K562 (cell line): ENCODE data around the gene TFEB. TPM values are rescaled to one million over a fixed set of nuclear protein-coding genes. Genes with fewer than 3 reads are reported as not detected.

ENCODE experiments used
- GTF2F1 ChIP-seq: IDR thresholded peaks from 2 replicates; pipeline ENCODE4 v1.6.1; 2011; ENCODE audit warnings: low read depth, low read length, improper control_type of control experiment
- polyA plus RNA-seq, 8 experiments: library from polyadenylated mRNA; depleted of rRNA in 4 of 8; stranded (reverse) in 5 of 8; unstranded in 3 of 8; fragments of >200 nt; fragmentation: Nextera tagmentation in 2 of 8; fragmentation: Illumina TruSeq in 1 of 8; extraction: Ambion mirVana in 2 of 8; extraction: Trizol in 1 of 8; gene quantifications; 2 replicates each; pipeline versions ENCODE4 v1.2.1 to v1.2.3, GENCODE V29; 2011 to 2014; ENCODE audit warnings: inconsistent platforms in 1 of 8, missing spikeins in 1 of 8
- total RNA-seq, 7 experiments: library from RNA; depleted of rRNA in 6 of 7; stranded (reverse); fragments of >200 nt in 6 of 7; fragmentation: Illumina TruSeq in 2 of 7; extraction: Trizol in 2 of 7; gene quantifications; 2 replicates each; pipeline versions ENCODE4 v1.2.1 to v1.2.3, GENCODE V29; 2011 to 2021; ENCODE audit warnings: low replicate concordance in 1 of 7
- TF ChIP-seq, protein P1 (sequence below): fragments of 150-350 bp; conservative IDR thresholded peaks from 2 replicates; pipeline ENCODE4 v1.6.1; 2014; ENCODE audit warnings: low read length
- TF ChIP-seq, protein P2 (sequence below): fragments of 200-600 bp; sonication (generic); IDR thresholded peaks from one replicate; pipeline ENCODE4 v1.6.1; 2012; ENCODE audit warnings: mild to moderate bottlenecking, low read depth, low read length, inconsistent platforms

Gene TFEB
- total and polyA plus RNA-seq, 9 of the 15 experiments (the other 6 are each of a cell fraction or from before 2014, with no cell fraction given), result 0.04 to 4.7 (median 2.0) TPM

DNA sequence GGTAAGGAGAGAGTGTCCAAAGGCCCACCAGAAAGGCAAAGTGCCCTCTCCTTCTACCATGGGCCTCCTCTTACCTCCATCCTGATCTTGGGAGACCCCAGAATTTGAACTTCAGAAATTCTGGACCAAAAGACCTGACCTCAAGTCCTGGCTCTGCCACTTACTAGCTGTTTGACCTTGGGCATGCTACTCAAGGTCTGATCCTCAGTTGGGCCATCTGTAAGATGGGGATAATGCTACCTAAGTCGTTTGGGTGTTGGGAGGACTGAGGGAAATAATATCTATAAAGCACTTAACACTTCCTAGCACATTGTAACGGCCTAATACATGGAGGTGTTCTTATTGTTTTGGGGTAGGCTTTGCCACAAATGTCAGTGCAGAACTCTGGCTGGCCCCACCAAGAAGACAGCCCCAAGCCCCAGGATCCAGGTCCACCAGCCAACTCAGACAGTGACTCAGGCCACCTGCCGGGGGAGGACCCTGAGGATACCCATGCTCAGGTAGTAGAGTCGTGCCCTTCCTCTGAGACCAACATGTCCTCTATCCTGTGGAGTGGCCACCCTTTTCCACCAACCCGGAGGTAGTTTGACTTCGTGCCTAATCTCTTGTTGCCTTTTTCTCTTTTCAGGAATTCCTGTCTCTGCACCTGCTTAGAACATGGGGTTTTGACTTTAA is 47.8 kb upstream of the TFEB start (continued):
- TF ChIP-seq, protein P1, sequence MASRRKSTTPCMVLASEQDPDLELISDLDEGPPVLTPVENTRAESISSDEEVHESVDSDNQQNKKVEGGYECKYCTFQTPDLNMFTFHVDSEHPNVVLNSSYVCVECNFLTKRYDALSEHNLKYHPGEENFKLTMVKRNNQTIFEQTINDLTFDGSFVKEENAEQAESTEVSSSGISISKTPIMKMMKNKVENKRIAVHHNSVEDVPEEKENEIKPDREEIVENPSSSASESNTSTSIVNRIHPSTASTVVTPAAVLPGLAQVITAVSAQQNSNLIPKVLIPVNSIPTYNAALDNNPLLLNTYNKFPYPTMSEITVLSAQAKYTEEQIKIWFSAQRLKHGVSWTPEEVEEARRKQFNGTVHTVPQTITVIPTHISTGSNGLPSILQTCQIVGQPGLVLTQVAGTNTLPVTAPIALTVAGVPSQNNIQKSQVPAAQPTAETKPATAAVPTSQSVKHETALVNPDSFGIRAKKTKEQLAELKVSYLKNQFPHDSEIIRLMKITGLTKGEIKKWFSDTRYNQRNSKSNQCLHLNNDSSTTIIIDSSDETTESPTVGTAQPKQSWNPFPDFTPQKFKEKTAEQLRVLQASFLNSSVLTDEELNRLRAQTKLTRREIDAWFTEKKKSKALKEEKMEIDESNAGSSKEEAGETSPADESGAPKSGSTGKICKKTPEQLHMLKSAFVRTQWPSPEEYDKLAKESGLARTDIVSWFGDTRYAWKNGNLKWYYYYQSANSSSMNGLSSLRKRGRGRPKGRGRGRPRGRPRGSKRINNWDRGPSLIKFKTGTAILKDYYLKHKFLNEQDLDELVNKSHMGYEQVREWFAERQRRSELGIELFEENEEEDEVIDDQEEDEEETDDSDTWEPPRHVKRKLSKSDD, result no peak
- no peak for TF ChIP-seq GTF2F1
- TF ChIP-seq, protein P2, sequence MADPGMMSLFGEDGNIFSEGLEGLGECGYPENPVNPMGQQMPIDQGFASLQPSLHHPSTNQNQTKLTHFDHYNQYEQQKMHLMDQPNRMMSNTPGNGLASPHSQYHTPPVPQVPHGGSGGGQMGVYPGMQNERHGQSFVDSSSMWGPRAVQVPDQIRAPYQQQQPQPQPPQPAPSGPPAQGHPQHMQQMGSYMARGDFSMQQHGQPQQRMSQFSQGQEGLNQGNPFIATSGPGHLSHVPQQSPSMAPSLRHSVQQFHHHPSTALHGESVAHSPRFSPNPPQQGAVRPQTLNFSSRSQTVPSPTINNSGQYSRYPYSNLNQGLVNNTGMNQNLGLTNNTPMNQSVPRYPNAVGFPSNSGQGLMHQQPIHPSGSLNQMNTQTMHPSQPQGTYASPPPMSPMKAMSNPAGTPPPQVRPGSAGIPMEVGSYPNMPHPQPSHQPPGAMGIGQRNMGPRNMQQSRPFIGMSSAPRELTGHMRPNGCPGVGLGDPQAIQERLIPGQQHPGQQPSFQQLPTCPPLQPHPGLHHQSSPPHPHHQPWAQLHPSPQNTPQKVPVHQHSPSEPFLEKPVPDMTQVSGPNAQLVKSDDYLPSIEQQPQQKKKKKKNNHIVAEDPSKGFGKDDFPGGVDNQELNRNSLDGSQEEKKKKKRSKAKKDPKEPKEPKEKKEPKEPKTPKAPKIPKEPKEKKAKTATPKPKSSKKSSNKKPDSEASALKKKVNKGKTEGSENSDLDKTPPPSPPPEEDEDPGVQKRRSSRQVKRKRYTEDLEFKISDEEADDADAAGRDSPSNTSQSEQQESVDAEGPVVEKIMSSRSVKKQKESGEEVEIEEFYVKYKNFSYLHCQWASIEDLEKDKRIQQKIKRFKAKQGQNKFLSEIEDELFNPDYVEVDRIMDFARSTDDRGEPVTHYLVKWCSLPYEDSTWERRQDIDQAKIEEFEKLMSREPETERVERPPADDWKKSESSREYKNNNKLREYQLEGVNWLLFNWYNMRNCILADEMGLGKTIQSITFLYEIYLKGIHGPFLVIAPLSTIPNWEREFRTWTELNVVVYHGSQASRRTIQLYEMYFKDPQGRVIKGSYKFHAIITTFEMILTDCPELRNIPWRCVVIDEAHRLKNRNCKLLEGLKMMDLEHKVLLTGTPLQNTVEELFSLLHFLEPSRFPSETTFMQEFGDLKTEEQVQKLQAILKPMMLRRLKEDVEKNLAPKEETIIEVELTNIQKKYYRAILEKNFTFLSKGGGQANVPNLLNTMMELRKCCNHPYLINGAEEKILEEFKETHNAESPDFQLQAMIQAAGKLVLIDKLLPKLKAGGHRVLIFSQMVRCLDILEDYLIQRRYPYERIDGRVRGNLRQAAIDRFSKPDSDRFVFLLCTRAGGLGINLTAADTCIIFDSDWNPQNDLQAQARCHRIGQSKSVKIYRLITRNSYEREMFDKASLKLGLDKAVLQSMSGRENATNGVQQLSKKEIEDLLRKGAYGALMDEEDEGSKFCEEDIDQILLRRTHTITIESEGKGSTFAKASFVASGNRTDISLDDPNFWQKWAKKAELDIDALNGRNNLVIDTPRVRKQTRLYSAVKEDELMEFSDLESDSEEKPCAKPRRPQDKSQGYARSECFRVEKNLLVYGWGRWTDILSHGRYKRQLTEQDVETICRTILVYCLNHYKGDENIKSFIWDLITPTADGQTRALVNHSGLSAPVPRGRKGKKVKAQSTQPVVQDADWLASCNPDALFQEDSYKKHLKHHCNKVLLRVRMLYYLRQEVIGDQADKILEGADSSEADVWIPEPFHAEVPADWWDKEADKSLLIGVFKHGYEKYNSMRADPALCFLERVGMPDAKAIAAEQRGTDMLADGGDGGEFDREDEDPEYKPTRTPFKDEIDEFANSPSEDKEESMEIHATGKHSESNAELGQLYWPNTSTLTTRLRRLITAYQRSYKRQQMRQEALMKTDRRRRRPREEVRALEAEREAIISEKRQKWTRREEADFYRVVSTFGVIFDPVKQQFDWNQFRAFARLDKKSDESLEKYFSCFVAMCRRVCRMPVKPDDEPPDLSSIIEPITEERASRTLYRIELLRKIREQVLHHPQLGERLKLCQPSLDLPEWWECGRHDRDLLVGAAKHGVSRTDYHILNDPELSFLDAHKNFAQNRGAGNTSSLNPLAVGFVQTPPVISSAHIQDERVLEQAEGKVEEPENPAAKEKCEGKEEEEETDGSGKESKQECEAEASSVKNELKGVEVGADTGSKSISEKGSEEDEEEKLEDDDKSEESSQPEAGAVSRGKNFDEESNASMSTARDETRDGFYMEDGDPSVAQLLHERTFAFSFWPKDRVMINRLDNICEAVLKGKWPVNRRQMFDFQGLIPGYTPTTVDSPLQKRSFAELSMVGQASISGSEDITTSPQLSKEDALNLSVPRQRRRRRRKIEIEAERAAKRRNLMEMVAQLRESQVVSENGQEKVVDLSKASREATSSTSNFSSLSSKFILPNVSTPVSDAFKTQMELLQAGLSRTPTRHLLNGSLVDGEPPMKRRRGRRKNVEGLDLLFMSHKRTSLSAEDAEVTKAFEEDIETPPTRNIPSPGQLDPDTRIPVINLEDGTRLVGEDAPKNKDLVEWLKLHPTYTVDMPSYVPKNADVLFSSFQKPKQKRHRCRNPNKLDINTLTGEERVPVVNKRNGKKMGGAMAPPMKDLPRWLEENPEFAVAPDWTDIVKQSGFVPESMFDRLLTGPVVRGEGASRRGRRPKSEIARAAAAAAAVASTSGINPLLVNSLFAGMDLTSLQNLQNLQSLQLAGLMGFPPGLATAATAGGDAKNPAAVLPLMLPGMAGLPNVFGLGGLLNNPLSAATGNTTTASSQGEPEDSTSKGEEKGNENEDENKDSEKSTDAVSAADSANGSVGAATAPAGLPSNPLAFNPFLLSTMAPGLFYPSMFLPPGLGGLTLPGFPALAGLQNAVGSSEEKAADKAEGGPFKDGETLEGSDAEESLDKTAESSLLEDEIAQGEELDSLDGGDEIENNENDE, result no peak
